AG04450 (cell line): Measurements from ENCODE around the gene ACTRT1. TPM values are rescaled to one million over a fixed set of nuclear protein-coding genes. Genes with fewer than 3 reads are reported as not detected.

Experiments
- CTCF ChIA-PET: fragments of 300-600, 350-600 bp; formaldehyde crosslinking; extraction: SDS; loops from one replicate; lab custom pipeline; 2022; ENCODE audit warnings: antibody characterized with exemption, inconsistent platforms; lab: Charles Lee
- POLR2A ChIA-PET: fragments of 350-600 bp; formaldehyde crosslinking; extraction: SDS; loops from one replicate; lab custom pipeline; 2021; ENCODE audit warnings: antibody characterized with exemption, inconsistent platforms; lab: Yijun Ruan, JAX
- DNase-seq: peaks from one replicate; pipeline ENCODE4 v3.0.0-alpha.2; 2011; ENCODE audit warnings: low read depth, low spot score
- H3K27ac ChIP-seq: one replicate; pipeline ENCODE4 v1.5.1; 2012; ENCODE audit warnings: low read depth, low read length, control low read depth
- H3K27me3 ChIP-seq: one replicate; pipeline ENCODE4 v1.6.0; 2012; ENCODE audit warnings: low read length; ENCODE audit not compliant: control insufficient read depth, insufficient read depth
- H3K4me3 ChIP-seq: 2 replicates; pipeline ENCODE4 v1.5.1; 2011; ENCODE audit warnings: mild to moderate bottlenecking, low read depth, low read length, control low read depth
- H3K9me3 ChIP-seq: 2 replicates; pipeline ENCODE4 v1.5.1; 2012; ENCODE audit warnings: low read length; ENCODE audit not compliant: control insufficient read depth, insufficient read depth
- CTCF ChIP-seq: IDR thresholded peaks from 2 replicates; pipeline ENCODE4 v1.5.1; 2011; ENCODE audit warnings: low read depth, low read length, control low read depth, inconsistent platforms
- polyA minus RNA-seq: library from RNA; depleted of rRNA, polyadenylated mRNA; stranded (reverse); fragments of >200 nt; gene quantifications from 2 replicates; pipeline ENCODE4 v1.2.3, GENCODE V29; 2011; rRNA and poly(A)+ RNA removed
- polyA plus RNA-seq: library from polyadenylated mRNA; depleted of rRNA; stranded (reverse); fragments of >200 nt; gene quantifications from 2 replicates; pipeline ENCODE4 v1.2.3, GENCODE V29; 2011; rRNA removed

The ACTRT1 gene
- polyA plus RNA-seq (not detected in 2 replicates), polyA minus RNA-seq (not detected in 2 replicates)

- POLR2A ChIA-PET, result no interaction called here
- peaks cover 3% of the 10 kb centered on the region; the same call in 1 of the 2 replicates for H3K9me3 ChIP-seq
- no peak within 1 kb of the TSS for H3K4me3 ChIP-seq
- DNase-seq, result no peak
- CTCF ChIA-PET, result no interaction called here
- no peaks in the 10 kb centered on the region for H3K27me3 ChIP-seq
- no peak for TF ChIP-seq CTCF
- H3K27ac ChIP-seq, result no peak within 1 kb of the TSS
These were observed at the start of gene ACTRT1 for GRCh38 chrX:128052303-128052702. ACTRT1 (minus strand) TSS chrX:128052403; CDS start chrX:128052206, 197 bp downstream.

GRCh38 chrX:128078545-128078944 lies 26.3 kb upstream of the ACTRT1 start:
- Histone ChIP-seq H3K27me3 (no peaks in the 10 kb centered on the region), H3K27ac (no peak overlapping the region), H3K9me3 (no peaks in the 10 kb centered on the region; the same call in 1 of the 2 replicates), H3K4me3 (no peak overlapping the region)
- ChIA-PET CTCF (no interaction called here), POLR2A (no interaction called here)
- no peak for DNase-seq
- TF ChIP-seq CTCF, result no peak

DNA sequence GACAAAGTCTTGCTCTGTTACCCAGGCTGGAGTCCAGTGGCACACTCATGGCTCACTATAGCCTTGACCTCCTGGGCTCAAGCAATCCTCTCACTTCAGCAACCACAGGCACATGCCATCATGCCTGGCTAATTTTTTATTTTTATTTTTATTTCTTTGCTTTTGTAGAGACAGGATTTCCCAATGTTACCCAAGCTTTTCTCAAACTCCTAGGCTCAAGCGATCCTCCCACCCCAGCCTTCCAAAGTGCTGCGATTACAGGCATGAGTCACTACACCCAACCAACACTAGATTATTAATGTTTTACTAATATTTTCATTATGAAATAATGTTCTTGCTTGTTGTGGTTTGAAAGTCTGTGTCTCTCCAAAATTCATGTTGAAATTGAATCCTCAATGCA lies 5.2 kb upstream of the ACTRT1 start:
- Histone ChIP-seq H3K27me3 (no peaks in the 10 kb centered on the region), H3K4me3 (no peak overlapping the region), H3K9me3 (no peaks in the 10 kb centered on the region), H3K27ac (no peak overlapping the region)
- ChIA-PET POLR2A (no interaction called here), CTCF (no interaction called here)
- no peak for DNase-seq
- TF ChIP-seq CTCF, result no peak

DNA sequence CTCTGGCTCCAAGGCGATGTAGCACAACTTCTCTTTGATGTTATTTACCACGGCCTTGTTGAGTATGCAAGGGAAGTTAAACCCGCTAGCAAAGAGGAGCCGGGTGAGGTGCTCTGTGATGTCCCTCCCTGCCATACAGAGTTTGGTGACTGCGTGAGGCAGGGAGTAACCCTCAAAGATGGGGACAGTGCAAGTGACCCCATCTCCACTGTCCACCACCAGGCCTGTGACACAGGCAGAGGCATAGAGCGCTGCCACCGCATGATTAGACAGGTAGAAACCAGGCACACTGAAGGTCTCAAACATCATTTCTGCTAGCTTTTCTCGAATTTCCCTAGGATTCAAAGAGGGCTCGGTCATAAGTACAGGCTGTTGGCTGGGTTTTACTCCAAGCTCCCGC lies 677 bp downstream of the ACTRT1 start:
- CTCF ChIA-PET, result no interaction called here
- no peaks in the 10 kb centered on the region for H3K27me3 ChIP-seq

GRCh38 chrX:128035318-128035717 lies 16.9 kb downstream of the ACTRT1 start:
- DNase-seq, result no peak
- Histone ChIP-seq H3K4me3 (no peak overlapping the region), H3K27me3 (no peaks in the 10 kb centered on the region), H3K27ac (no peak overlapping the region), H3K9me3 (no peaks in the 10 kb centered on the region)
- no peak for TF ChIP-seq CTCF
- ChIA-PET CTCF (no interaction called here), POLR2A (no interaction called here)

More for the DNA sequence above, 677 bp downstream of the ACTRT1 start:
- Histone ChIP-seq H3K27ac (no peak overlapping the region), H3K9me3 (peaks cover 6% of the 10 kb centered on the region; the same call in 1 of the 2 replicates), H3K4me3 (no peak overlapping the region)
- no peak for DNase-seq
- TF ChIP-seq CTCF, result no peak
- POLR2A ChIA-PET, result no interaction called here
